ENCODE data around the gene CABYR. TPM values are rescaled to one million over a fixed set of nuclear protein-coding genes. Genes with fewer than 3 reads are reported as not detected.
A peak's percentile ranks its signal among the peaks of the same experiment; 100 is the strongest.

CABYR gene
- polyA plus RNA-seq, 1 experiment, result 11.7 TPM

GRCh38 chr18:24128700-24129099 lies 10.2 kb upstream of the CABYR start:
- POLR2A ChIA-PET, result no interaction called here
- Histone ChIP-seq H3K4me3 (ENCODE audit: low read depth, low read length) (no peak overlapping the region), H3K36me3 (ENCODE audit: control insufficient read depth, insufficient read depth, low read length) (peaks cover 12% of the 10 kb centered on the region), H3K27me3 (ENCODE audit: control insufficient read depth, insufficient read depth, low read length) (no peaks in the 10 kb centered on the region)
- no peak for TF ChIP-seq CTCF (IDR thresholded peaks at IDR 0.05; ENCODE audit: insufficient read depth, low read depth, low read length)
- CTCF ChIA-PET, result no interaction called here
- DNase-seq (ENCODE audit: low read depth), result no peak

- TF ChIP-seq CTCF (IDR thresholded peaks at IDR 0.05; ENCODE audit: insufficient read depth, low read depth, low read length), result no peak
- CTCF ChIA-PET, result no interaction called here
Observed at GRCh38 chr18:24130494-24130893, 8.4 kb upstream of the CABYR start.

GRCh38 chr18:24136967-24137373 lies 1.9 kb upstream of the CABYR start:
- TF ChIP-seq CTCF (IDR thresholded peaks at IDR 0.05; ENCODE audit: insufficient read depth, low read depth, low read length), result no peak
- Histone ChIP-seq H3K4me3 (ENCODE audit: low read depth, low read length) (no peak overlapping the region), H3K27me3 (ENCODE audit: control insufficient read depth, insufficient read depth, low read length) (no peaks in the 10 kb centered on the region), H3K36me3 (ENCODE audit: control insufficient read depth, insufficient read depth, low read length) (peaks cover 2% of the 10 kb centered on the region)
- POLR2A ChIA-PET, result no interaction called here
- CTCF ChIA-PET, result no interaction called here
- no peak for DNase-seq (ENCODE audit: low read depth)

More at GRCh38 chr18:24130494-24130893, 8.4 kb upstream of the CABYR start:
- H3K36me3 ChIP-seq (ENCODE audit: control insufficient read depth, insufficient read depth, low read length), result peaks cover 12% of the 10 kb centered on the region
- no peaks in the 10 kb centered on the region for H3K27me3 ChIP-seq (ENCODE audit: control insufficient read depth, insufficient read depth, low read length)
- POLR2A ChIA-PET, result no interaction called here
- H3K4me3 ChIP-seq (ENCODE audit: low read depth, low read length), result no peak overlapping the region
- no peak for DNase-seq (ENCODE audit: low read depth)

GRCh38 chr18:24138409-24138788 lies 463 bp upstream of the CABYR start:
- no peak for DNase-seq (ENCODE audit: low read depth)
- ChIA-PET CTCF (interaction anchor here (1.1 kb wide), 1 partner anchor 219 kb away, joined by 3 read pairs; no protein-coding TSS in a partner anchor), POLR2A (interaction anchor here (0.5 to 0.7 kb wide), 3 partner anchors 15 to 145 kb away, joined by 3 to 13 read pairs (median 5); no protein-coding TSS in a partner anchor)
- no peaks in the 10 kb centered on the region; the same call in none of the 2 replicates for H3K36me3 ChIP-seq (ENCODE audit: control insufficient read depth, insufficient read depth, low read length)
- TF ChIP-seq CTCF (IDR thresholded peaks at IDR 0.05; ENCODE audit: insufficient read depth, low read depth, low read length), result no peak
- H3K4me3 ChIP-seq (ENCODE audit: low read depth, low read length), result peak overlapping the region; percentile 64
- H3K27me3 ChIP-seq (ENCODE audit: control insufficient read depth, insufficient read depth, low read length), result no peaks in the 10 kb centered on the region

- no peak for DNase-seq (ENCODE audit: low read depth)
- ChIA-PET POLR2A (no interaction called here), CTCF (interaction anchor here (1.2 to 2.4 kb wide), 2 partner anchors 36 to 219 kb away, joined by 3 to 5 read pairs; no protein-coding TSS in a partner anchor)
- H3K36me3 ChIP-seq (ENCODE audit: control insufficient read depth, insufficient read depth, low read length), result no peaks in the 10 kb centered on the region
- H3K4me3 ChIP-seq (ENCODE audit: low read depth, low read length), result no peak overlapping the region
- no peaks in the 10 kb centered on the region for H3K27me3 ChIP-seq (ENCODE audit: control insufficient read depth, insufficient read depth, low read length)
- TF ChIP-seq CTCF (IDR thresholded peaks at IDR 0.05; ENCODE audit: insufficient read depth, low read depth, low read length), result no peak
Observed at GRCh38 chr18:24140697-24141096, 1.8 kb downstream of the CABYR start.

All from BJ (cell line).